ENCODE data around the gene CDH23. TPM values are rescaled to one million over a fixed set of nuclear protein-coding genes. Genes with fewer than 3 reads are reported as not detected.

CDH23 gene
- total RNA-seq, 2 experiments from 2014 or later: 4.6 to 5.2 TPM

DNA sequence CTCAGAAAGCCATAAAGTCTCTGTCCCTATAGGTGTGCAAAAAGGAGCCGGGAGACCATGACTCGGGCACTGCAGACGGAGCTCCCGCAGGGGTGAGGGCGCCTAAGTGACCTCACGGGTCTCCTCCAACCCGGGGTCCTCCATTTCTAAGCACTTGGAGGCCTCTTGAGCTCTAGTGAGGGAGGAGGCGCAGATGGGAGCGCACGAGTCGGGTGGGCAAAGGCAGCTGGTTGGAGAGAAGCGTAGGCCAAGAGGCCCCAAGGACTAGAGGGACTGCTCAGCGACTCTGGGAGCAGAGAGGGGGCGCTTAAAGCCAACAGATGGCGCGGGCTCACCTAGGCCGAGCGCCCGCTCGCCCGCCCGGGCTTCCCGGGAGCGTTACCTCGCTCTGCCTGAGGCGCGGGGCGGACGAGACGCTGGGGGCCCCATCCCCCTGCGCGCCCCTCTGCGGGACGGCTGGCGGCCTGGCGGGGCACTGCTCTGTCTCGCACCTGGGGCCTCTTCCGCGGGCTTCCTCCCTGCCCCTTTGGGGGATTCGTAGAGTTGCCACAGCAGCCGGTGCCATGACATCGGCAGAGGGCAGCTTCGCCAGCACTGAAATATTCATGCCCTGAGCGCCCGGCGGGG lies 523 bp upstream of the CDH23 start:
- POLR2A ChIA-PET: no interaction called here
- H3K4me1 ChIP-seq (ENCODE audit: insufficient read depth, low read length): peaks cover 14% of the 10 kb centered on the region
- Mint-ChIP-seq H3K27ac (no peak overlapping the region), H3K9me3 (no peaks in the 10 kb centered on the region), H3K27me3 (peaks cover 68% of the 10 kb centered on the region), H3K36me3 (ENCODE audit: low read depth) (no peaks in the 10 kb centered on the region), H3K4me3 (peak overlapping the region; percentile 63), H3K4me1 (ENCODE audit: low read depth) (peaks cover 3% of the 10 kb centered on the region)
- no peaks in the 10 kb centered on the region for H3K36me3 ChIP-seq (ENCODE audit: insufficient read depth, low read length)
- intact Hi-C loops (cut with DNase I, micrococcal nuclease): loop anchor here in 1 of 2 experiments (5.0 kb wide), 1 partner anchor 416 kb away; no protein-coding TSS in a partner anchor
- CTCF ChIA-PET: no interaction called here
- peak overlapping the region; percentile 26 for H3K4me3 ChIP-seq (ENCODE audit: low read length)
- no peak overlapping the region for H3K27ac ChIP-seq (ENCODE audit: low read depth in 1 of 2, low read length in 2 of 2)
- H3K27me3 ChIP-seq (ENCODE audit: control insufficient read depth in 1 of 2, insufficient read depth in 2 of 2, low read length in 2 of 2): peaks cover 38 to 54% of the 10 kb centered on the region in 2 experiments
- TF ChIP-seq, protein P1, sequence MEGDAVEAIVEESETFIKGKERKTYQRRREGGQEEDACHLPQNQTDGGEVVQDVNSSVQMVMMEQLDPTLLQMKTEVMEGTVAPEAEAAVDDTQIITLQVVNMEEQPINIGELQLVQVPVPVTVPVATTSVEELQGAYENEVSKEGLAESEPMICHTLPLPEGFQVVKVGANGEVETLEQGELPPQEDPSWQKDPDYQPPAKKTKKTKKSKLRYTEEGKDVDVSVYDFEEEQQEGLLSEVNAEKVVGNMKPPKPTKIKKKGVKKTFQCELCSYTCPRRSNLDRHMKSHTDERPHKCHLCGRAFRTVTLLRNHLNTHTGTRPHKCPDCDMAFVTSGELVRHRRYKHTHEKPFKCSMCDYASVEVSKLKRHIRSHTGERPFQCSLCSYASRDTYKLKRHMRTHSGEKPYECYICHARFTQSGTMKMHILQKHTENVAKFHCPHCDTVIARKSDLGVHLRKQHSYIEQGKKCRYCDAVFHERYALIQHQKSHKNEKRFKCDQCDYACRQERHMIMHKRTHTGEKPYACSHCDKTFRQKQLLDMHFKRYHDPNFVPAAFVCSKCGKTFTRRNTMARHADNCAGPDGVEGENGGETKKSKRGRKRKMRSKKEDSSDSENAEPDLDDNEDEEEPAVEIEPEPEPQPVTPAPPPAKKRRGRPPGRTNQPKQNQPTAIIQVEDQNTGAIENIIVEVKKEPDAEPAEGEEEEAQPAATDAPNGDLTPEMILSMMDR (IDR thresholded peaks at IDR 0.05): no peak
- H3K9me3 ChIP-seq (ENCODE audit: control insufficient read depth in 1 of 2, insufficient read depth in 1 of 2, low read length in 2 of 2): peaks cover 0 to 7% of the 10 kb centered on the region in 2 experiments
- ATAC-seq (ENCODE audit: poor library complexity) (peak; percentile 43), DNase-seq (peak in 5 of 14 experiments; percentile 19 to 57 (median 33))

DNA sequence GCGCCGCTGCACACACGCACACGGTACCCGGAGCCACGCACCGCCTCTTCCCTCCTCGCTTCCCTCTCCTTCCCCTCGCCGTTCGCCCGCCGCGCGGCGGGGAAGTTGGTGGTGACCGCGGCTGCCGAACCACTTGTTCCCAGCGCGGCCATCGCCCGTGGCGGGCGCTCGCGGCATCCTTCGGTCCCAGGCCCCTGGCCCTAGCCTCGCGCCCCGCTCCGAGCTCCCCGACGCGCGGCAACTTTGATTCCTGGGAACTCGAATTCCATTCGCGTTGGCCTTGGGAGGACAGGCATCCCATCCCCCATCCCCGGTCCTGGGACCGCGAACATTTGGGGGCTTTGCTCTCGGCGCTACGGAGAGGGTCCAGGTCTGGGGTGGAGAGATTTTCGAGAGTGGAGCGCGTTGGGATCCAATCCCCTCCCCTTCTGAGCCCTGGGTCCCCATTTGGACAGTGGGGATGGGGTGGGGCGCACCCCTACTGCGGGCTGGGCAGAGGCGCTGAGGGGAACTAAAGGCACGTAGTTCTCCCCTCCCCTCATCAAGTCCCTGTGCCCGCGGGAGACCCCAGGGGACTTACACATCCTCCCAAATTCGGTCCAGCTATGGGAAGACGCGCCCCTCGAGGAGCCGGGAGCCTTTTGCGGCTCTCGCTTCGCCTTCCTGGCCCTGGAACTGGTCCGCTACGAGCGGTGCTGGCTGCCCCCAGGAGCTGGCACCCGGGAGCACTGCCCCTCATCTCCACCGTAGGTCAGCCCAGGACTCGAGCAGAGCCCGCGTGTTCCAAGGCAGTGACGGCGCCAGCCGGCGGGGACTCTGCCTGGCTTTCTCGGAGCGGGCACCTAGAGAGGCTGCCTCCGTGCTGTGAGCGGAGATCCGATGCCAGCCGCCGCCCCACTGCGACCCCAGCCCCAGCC lies 834 bp downstream of the CDH23 start:
- Mint-ChIP-seq H3K27me3 (peaks cover 70% of the 10 kb centered on the region), H3K9me3 (no peaks in the 10 kb centered on the region), H3K36me3 (ENCODE audit: low read depth) (no peaks in the 10 kb centered on the region), H3K4me3 (peak overlapping the region; percentile 2), H3K4me1 (ENCODE audit: low read depth) (peaks cover 3% of the 10 kb centered on the region), H3K27ac (no peak overlapping the region)
- intact Hi-C loops (cut with DNase I, micrococcal nuclease): loop anchor here in 1 of 2 experiments (5.0 kb wide), 1 partner anchor 415 kb away; no protein-coding TSS in a partner anchor
- TF ChIP-seq, protein P1 (IDR thresholded peaks at IDR 0.05): no peak
- H3K27me3 ChIP-seq (ENCODE audit: control insufficient read depth in 1 of 2, insufficient read depth in 2 of 2, low read length in 2 of 2): peaks cover 35 to 52% of the 10 kb centered on the region in 2 experiments
- H3K36me3 ChIP-seq (ENCODE audit: insufficient read depth, low read length): no peaks in the 10 kb centered on the region
- H3K4me3 ChIP-seq (ENCODE audit: low read length): no peak overlapping the region
- H3K9me3 ChIP-seq (ENCODE audit: control insufficient read depth in 1 of 2, insufficient read depth in 1 of 2, low read length in 2 of 2): peaks cover 0 to 7% of the 10 kb centered on the region in 2 experiments
- ChIA-PET CTCF (no interaction called here), POLR2A (interaction anchor here (0.5 to 1.2 kb wide), 2 partner anchors 21 to 314 kb away, joined by 3 to 4 read pairs; no protein-coding TSS in a partner anchor)
- ATAC-seq (ENCODE audit: poor library complexity) (no peak), DNase-seq (peak in 2 of 14 experiments; percentile 40 to 44)
- H3K27ac ChIP-seq (ENCODE audit: low read depth in 1 of 2, low read length in 2 of 2): no peak overlapping the region
- H3K4me1 ChIP-seq (ENCODE audit: insufficient read depth, low read length): peaks cover 14% of the 10 kb centered on the region

DNA sequence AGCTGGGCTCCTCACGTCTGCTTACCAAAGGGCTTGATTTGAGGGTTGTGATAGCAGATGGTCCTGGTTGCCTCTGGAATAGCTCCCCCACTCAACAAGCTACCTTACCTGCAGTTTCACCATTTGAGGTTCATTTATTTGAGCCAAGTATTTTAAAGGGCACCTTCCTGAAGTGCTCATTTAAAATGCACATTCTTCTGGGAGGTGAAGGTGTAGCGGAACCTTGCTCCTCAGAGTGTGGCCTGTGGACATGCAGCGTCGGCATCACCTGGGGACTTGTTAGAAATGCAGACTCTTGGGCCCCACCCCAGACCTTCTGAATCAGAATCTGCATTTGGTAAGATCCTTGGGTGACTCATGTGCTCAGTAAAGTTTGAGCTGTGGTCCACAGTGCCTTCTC lies 2.3 kb downstream of the CDH23 start:
- H3K27me3 Mint-ChIP-seq: peaks cover 60% of the 10 kb centered on the region
- intact Hi-C loops (cut with DNase I, micrococcal nuclease): loop anchor here in 1 of 2 experiments (5.0 kb wide), 1 partner anchor 413 kb away; no protein-coding TSS in a partner anchor
- ChIA-PET POLR2A (interaction anchor here (1.2 to 1.3 kb wide), 2 partner anchors 15 to 22 kb away, joined by 3 to 4 read pairs; no protein-coding TSS in a partner anchor), CTCF (no interaction called here)
- no peak overlapping the region for H3K27ac Mint-ChIP-seq
- H3K36me3 ChIP-seq (ENCODE audit: insufficient read depth, low read length): no peaks in the 10 kb centered on the region
- peaks cover 32 to 49% of the 10 kb centered on the region in 2 experiments for H3K27me3 ChIP-seq (ENCODE audit: control insufficient read depth in 1 of 2, insufficient read depth in 2 of 2, low read length in 2 of 2)
- no peak overlapping the region for H3K4me3 ChIP-seq (ENCODE audit: low read length)
- H3K4me3 Mint-ChIP-seq: no peak overlapping the region
- H3K9me3 ChIP-seq (ENCODE audit: control insufficient read depth in 1 of 2, insufficient read depth in 1 of 2, low read length in 2 of 2): peaks cover 0 to 7% of the 10 kb centered on the region in 2 experiments
- peaks cover 3% of the 10 kb centered on the region for H3K4me1 Mint-ChIP-seq (ENCODE audit: low read depth)
- H3K27ac ChIP-seq (ENCODE audit: low read depth in 1 of 2, low read length in 2 of 2): no peak overlapping the region
- no peaks in the 10 kb centered on the region for H3K36me3 Mint-ChIP-seq (ENCODE audit: low read depth)
- no peak for ATAC-seq (ENCODE audit: poor library complexity)
- H3K9me3 Mint-ChIP-seq: no peaks in the 10 kb centered on the region
- no peak for DNase-seq
- TF ChIP-seq, protein P1 (IDR thresholded peaks at IDR 0.05): no peak
- H3K4me1 ChIP-seq (ENCODE audit: insufficient read depth, low read length): peaks cover 14% of the 10 kb centered on the region
